ENCODE results near the gene CYRIA. TPM values are rescaled to one million over a fixed set of nuclear protein-coding genes. Genes with fewer than 3 reads are reported as not detected.

CYRIA gene
- 10 to 100 TPM in 1 of 3 donors, 1 to 10 TPM in 2; 1.8 to 10.3 (median 6.8) TPM for polyA plus RNA-seq

- no peak within 1 kb of the TSS for H3K27ac ChIP-seq (ENCODE audit: low read depth, low read length)
- 5 to 12% (median 8%) methylated on average over 17 to 51 of the region's 54 CpGs for WGBS, 3 donors
Observed at GRCh38 chr2:16665748-16666448, at the start of gene CYRIA. Gene CYRIA (minus strand): TSS chr2:16665834. CDS start chr2:16588119, 77,715 bp downstream.

- no peak overlapping the region for H3K27ac ChIP-seq (ENCODE audit: low read depth, low read length)
- 28 to 91% (median 85%) methylated on average over 5 of the region's 5 CpGs for WGBS, 3 donors
Observed at GRCh38 chr2:16713011-16713423, 47.4 kb upstream of the CYRIA start.

- 21 to 49% (median 45%) methylated on average over 2 of the region's 2 CpGs for WGBS, 3 donors
- H3K27ac ChIP-seq (ENCODE audit: low read depth, low read length): no peak overlapping the region
Observed at GRCh38 chr2:16709769-16710168, 44.1 kb upstream of the CYRIA start.

DNA sequence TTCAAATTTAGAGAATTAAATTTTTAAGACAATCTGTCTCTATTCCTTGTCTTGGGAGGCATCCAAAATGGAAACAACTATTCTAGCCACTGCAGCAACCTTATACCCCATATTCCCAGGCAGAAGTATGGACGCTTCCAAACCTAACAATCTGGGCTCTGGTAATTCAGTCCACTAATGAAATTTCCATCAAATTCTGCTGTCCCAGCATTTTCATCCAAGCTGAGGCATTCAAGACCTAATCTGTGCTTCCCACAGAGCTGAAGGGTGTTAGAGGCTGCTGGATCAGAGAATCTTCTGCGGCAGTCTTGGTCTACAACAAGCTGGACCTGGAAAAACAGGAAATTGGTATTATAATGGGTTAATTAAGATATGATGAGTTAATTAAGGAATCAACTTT lies 42.5 kb upstream of the CYRIA start:
- 86 to 94% (median 93%) methylated on average over 2 of the region's 2 CpGs for WGBS, 3 donors
- no peak overlapping the region for H3K27ac ChIP-seq (ENCODE audit: low read depth, low read length)

- no peak overlapping the region for H3K27ac ChIP-seq (ENCODE audit: low read depth, low read length)
- WGBS, 3 donors: 67 to 90% (median 82%) methylated on average over 5 of the region's 5 CpGs
Observed at GRCh38 chr2:16707014-16707623, 41.5 kb upstream of the CYRIA start.

- WGBS, 3 donors: 50 to 67% (median 67%) methylated on average over 11 of the region's 11 CpGs
- no peak overlapping the region for H3K27ac ChIP-seq (ENCODE audit: low read depth, low read length)
Observed at GRCh38 chr2:16700551-16701259, 35.1 kb upstream of the CYRIA start.

- 74 to 77% (median 75%) methylated on average over 4 of the region's 4 CpGs for WGBS, 3 donors
Observed at GRCh38 chr2:16693854-16694253, 28.2 kb upstream of the CYRIA start.

GRCh38 chr2:16691261-16691660 lies 25.6 kb upstream of the CYRIA start:
- no peak overlapping the region for H3K27ac ChIP-seq (ENCODE audit: low read depth, low read length)
- WGBS, 3 donors: 81 to 91% (median 88%) methylated on average over 7 of the region's 7 CpGs

More at GRCh38 chr2:16693854-16694253, 28.2 kb upstream of the CYRIA start:
- H3K27ac ChIP-seq (ENCODE audit: low read depth, low read length): no peak overlapping the region

GRCh38 chr2:16687955-16688354 lies 22.3 kb upstream of the CYRIA start:
- no peak overlapping the region for H3K27ac ChIP-seq (ENCODE audit: low read depth, low read length)
- WGBS, 3 donors: 85 to 93% (median 88%) methylated on average over 4 of the region's 4 CpGs

GRCh38 chr2:16687222-16687621 lies 21.6 kb upstream of the CYRIA start:
- WGBS, 3 donors: 43 to 96% (median 92%) methylated on average over 1 of the region's 1 CpG
- H3K27ac ChIP-seq (ENCODE audit: low read depth, low read length): no peak overlapping the region

- 71 to 86% (median 79%) methylated on average over 2 of the region's 2 CpGs for WGBS, 3 donors
- no peak overlapping the region for H3K27ac ChIP-seq (ENCODE audit: low read depth, low read length)
Observed at GRCh38 chr2:16686641-16687040, 21.0 kb upstream of the CYRIA start.

GRCh38 chr2:16685340-16685715 lies 19.7 kb upstream of the CYRIA start:
- no peak overlapping the region for H3K27ac ChIP-seq (ENCODE audit: low read depth, low read length)

DNA sequence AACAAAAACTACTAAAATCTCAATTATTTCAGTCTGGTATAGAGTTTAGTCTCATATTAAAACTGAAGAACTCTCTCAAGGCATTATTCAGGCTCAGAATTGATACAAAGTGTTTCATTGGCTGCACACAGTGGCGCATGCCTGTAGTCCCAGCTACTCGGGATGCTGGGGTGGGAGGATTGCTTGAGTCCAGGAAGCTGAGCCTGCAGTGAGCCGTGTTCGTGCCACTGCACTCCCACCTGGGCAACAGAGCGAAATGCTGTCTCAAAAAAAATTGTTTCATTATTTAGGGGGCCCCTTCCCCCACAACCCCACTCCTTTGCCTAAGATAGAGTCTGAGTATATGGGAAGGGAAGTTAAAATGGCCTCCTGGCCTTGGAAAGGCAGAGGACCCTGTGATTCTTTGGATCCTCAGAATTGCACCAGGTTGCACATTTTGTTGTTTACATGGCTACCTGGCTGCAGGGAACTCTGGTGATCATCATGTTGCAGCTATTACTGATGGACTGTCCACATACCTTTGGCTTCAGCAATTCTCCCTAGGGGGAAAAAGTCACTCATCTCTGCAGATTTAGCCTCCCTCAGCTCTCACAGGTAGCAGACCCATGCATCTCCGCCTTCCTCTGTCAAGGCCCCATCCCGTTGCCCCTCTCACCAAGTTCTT lies 19.2 kb upstream of the CYRIA start:
- no peak overlapping the region for H3K27ac ChIP-seq (ENCODE audit: low read depth, low read length)
- WGBS, 3 donors: 73 to 92% (median 90%) methylated on average over 7 of the region's 7 CpGs

DNA sequence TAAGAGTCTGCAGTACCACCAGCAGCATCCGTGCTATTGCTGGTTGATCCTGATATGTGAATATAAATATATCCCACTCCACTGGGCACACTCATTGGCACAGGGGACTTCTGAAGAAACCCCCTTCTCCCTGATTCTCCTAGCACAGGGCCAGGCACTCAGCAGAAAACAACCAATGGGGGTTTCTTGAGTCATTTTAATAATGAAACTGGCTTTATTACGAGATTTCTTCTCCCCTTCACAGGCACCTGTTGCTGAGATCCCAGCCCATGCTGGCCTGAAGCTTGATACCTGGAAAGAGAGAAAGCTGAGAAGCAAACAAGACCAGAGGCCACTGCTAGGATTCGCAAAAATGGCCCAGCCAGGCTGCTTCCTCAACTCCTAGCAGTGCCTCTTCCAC lies 17.9 kb upstream of the CYRIA start:
- H3K27ac ChIP-seq (ENCODE audit: low read depth, low read length): no peak overlapping the region
- 81 to 93% (median 86%) methylated on average over 3 of the region's 3 CpGs for WGBS, 3 donors

DNA sequence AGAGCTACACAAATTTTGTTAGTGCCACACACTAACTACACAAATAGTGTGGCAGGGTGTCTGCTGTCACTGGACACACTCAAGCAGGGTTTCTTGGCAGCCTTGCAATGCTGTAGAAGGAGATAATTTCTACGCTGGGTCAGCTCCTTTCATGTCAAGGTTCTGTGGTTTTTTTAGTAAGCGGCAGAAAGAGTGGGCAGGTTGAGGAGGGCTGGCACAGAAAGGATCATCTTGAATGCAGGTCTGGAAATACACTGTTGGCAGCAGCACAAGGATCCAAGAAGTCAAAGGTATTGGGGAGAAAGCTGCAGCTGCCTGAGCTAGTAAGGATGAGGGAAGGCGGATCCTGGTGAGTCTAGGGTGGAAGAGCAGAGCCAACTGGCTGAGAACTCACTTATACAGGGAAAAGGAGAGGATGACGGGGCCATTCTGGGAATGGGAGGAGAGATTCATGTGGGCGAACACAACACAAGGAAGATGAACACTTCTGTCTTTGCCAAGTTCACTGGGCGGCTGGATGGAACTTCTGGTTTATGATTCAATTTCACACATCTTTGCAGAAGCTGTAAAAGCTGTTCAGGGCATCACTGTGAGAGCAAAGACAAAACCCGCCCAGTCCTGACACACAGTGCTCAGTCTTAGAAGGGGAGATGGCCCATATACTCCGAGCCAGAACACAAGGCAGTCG lies 16.9 kb upstream of the CYRIA start:
- WGBS, 3 donors: 68 to 78% (median 77%) methylated on average over 9 of the region's 9 CpGs
- H3K27ac ChIP-seq (ENCODE audit: low read depth, low read length): no peak overlapping the region

DNA sequence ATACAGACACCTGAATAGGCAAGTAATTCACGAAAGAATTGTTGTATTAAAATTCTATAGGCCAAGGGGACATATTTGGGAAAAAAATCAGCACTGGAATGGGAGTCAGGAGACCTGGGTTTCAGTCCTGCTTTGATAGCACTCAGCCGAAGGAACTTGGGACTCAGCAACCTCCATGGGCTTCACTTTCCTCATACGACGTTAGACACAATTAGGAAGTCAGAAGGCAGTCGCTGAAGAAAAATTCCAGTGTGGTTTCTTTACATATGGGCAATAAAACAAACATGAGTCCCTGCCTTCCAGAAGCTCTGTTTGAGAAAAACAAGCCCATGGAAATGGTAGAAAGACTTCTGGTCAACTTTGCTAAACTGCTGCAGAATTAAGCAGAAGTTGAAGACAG lies 15.1 kb upstream of the CYRIA start:
- WGBS, 3 donors: 62 to 85% (median 79%) methylated on average over 5 of the region's 5 CpGs
- H3K27ac ChIP-seq (ENCODE audit: low read depth, low read length): no peak overlapping the region

DNA sequence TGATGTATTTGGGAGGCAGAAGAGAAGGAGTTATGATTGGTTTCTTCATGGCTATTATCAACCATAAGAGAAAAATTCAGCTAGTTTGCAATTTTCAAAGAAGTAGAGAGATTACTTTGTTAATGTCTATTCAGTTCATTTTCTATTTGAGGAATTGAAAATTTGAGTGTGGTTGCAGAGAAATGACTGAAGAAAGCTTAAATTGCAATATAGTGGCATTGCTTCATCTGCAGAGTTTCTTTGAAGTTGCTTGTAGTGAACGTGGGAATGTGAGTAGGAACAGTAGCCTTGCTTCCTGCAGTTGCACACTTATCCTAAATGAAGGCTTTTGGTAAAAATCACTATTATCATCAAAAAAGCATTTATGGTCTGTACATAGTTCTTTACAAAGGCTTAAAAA lies 14.7 kb upstream of the CYRIA start:
- 37 to 44% (median 43%) methylated on average over 1 of the region's 1 CpG for WGBS, 3 donors
- H3K27ac ChIP-seq (ENCODE audit: low read depth, low read length): no peak overlapping the region

GRCh38 chr2:16678964-16679363 lies 13.3 kb upstream of the CYRIA start:
- no peak overlapping the region for H3K27ac ChIP-seq (ENCODE audit: low read depth, low read length)
- WGBS, 3 donors: 84 to 93% (median 92%) methylated on average over 4 of the region's 4 CpGs
